Measurements from ENCODE around the gene AP3D1.
"Not testable (repeated sequence)": the region's sequence is repeated elsewhere in the genome, so short reads cannot be mapped to it uniquely, and the experiment has no call there.

Gene AP3D1

DNA sequence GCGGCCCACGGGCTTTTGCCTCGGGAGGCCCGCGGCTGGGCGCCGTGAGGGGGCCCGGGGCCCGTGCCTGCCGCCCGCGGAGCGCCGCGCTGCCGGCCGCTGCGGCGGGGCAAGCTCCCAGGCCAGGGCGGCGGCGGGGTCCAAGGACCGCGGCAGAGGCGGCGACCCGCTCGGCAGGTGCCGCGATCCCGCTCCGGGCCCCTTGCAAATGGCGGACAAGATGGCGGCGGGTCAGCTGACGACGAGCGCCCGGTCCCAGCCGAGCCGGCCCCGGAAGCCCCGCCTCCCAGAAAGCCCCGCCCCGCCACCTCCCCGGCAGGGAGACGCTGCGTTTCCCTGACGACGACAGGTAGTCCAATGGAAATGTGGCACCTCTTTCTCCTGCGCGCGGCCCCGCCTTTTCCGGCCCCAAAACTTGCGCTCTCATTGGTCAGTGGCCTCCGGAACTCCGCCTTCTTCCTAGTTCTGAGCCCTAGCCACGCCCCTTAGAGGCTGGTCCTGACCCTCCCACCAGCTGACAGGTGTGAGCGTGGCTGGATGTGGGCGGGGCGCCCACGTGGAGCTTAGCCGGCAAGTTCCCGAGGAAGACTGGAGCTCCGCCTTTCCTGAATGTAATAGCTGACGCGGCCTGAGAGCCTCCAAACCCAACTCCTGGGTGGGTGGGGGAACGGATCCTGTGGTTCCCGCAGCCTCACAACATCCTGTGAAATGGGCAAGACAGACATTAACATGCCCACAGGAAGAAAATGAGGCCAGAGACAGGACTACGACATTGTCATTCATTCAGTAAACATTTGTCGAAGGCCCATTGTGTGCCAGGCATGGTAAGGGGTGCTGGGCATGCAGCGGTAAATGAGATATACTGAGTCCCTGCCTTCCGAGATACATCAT lies at the start of gene AP3D1:
AP3D1 (minus strand) TSS at position 228 of the 891 bp plus-strand sequence. CDS start 232 bp downstream, outside the sequence.
- peaks cover 25% of the 10 kb centered on the region for H3K4me1 Mint-ChIP-seq

DNA sequence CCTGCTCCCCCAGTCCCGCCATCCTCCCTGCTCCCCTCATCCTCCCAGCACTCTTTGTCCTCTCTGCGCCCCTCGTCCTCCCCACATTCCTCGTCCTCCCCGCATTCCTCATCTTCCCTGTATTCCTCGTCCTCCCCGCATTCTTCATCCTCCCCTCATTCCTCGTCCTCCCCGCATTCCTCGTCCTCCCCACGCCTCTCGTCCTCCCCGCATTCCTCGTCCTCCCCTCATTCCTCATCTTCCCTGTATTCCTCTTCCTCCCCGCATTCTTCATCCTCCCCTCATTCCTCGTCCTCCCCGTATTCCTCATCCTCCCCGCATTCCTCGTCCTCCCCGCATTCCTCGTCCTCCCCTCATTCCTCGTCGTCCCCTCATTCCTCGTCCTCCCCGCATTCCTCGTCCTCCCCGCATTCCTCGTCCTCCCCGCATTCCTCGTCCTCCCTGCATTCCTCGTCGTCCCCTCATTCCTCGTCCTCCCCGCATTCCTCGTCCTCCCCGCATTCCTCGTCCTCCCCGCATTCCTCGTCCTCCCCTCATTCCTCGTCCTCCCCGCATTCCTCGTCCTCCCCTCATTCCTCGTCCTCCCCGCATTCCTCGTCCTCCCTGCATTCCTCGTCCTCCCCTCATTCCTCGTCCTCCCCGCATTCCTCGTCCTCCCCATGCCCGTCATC lies 49.4 kb upstream of the AP3D1 start:
- peaks cover 28% of the 10 kb centered on the region for H3K36me3 Mint-ChIP-seq (ENCODE audit: low read depth)
- H3K27ac Mint-ChIP-seq; H3K4me1 Mint-ChIP-seq; H3K9me3 Mint-ChIP-seq; H3K4me3 Mint-ChIP-seq; H3K27me3 Mint-ChIP-seq (ENCODE audit: low read depth): not testable (repeated sequence)

More for the DNA sequence above, at the start of gene AP3D1:
- TF ChIP-seq CTCF (IDR thresholded peaks at IDR 0.05; ENCODE audit: unreplicated experiment in 3 of 3), result no peak
- Mint-ChIP-seq H3K36me3 (ENCODE audit: low read depth) (peaks cover 4% of the 10 kb centered on the region), H3K4me3 (peak within 1 kb of the TSS; percentile 90 to 93 (median 93)), H3K27ac (peak within 1 kb of the TSS; percentile 34 to 85 (median 60)), H3K27me3 (ENCODE audit: low read depth) (peaks cover 5% of the 10 kb centered on the region), H3K9me3 (no peaks in the 10 kb centered on the region)

GRCh38 chr19:2199861-2200623 lies 48.7 kb upstream of the AP3D1 start:
- H3K36me3 Mint-ChIP-seq (ENCODE audit: low read depth), result peaks cover 23% of the 10 kb centered on the region
- H3K9me3 Mint-ChIP-seq, result no peaks in the 10 kb centered on the region
- no peak overlapping the region for H3K27ac Mint-ChIP-seq
- no peak for TF ChIP-seq CTCF (IDR thresholded peaks at IDR 0.05; ENCODE audit: unreplicated experiment in 3 of 3)
- H3K27me3 Mint-ChIP-seq (ENCODE audit: low read depth), result no peaks in the 10 kb centered on the region
- no peaks in the 10 kb centered on the region for H3K4me1 Mint-ChIP-seq
- no peak overlapping the region for H3K4me3 Mint-ChIP-seq

DNA sequence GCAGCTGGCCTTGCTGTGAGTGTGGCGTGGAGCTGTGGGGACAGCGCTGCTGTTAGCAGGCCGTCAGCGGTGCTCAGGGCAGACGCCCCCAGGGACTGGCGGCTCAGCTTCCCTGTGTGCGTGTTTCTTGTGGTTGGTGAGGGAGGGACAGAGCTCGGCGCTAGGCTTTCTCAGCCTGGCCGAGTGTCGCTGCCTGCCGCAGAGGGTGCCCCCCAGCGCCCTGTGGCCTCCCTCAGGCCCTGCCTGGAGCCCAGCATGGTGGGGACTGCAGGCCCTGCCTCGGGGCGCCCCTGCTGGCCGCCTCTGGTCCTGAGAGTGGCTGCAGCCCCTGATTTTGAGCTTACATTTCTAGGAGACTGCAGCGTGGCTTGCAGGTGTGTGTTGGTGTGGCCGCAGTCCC lies 47.8 kb upstream of the AP3D1 start:
- peaks cover 22% of the 10 kb centered on the region for H3K36me3 Mint-ChIP-seq (ENCODE audit: low read depth)
- peak; percentile 37 to 57 (median 46) for TF ChIP-seq CTCF (IDR thresholded peaks at IDR 0.05; ENCODE audit: unreplicated experiment in 3 of 3)
- no peaks in the 10 kb centered on the region for H3K27me3 Mint-ChIP-seq (ENCODE audit: low read depth)
- H3K27ac Mint-ChIP-seq, result peak overlapping the region; percentile 27 to 81 (median 52)
- H3K4me3 Mint-ChIP-seq, result no peak overlapping the region
- no peaks in the 10 kb centered on the region for H3K9me3 Mint-ChIP-seq
- H3K4me1 Mint-ChIP-seq, result no peaks in the 10 kb centered on the region

DNA sequence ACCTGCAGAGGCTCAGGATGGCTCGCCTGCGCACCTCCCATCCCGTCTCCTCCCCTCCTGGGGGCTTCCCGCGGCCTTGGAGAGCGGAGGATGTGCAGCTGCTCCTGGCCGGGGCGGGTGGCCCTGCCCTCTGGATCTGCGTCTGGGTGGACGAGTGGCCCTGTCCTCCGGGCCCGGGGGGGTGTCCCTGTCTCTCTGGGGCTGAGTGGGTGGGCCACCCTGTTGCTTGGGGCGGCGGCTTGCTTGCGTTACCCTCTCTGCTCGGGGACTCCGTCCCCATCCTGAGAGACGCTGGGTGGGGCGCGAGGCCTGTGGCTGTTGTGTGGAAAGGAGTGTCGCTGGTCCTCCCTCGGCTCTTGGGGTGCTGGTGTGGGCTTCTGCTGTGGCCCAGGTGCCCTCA lies 47.0 kb upstream of the AP3D1 start:
- Mint-ChIP-seq H3K9me3 (no peaks in the 10 kb centered on the region), H3K4me1 (no peaks in the 10 kb centered on the region), H3K36me3 (ENCODE audit: low read depth) (peaks cover 22% of the 10 kb centered on the region), H3K27ac (no peak overlapping the region), H3K4me3 (no peak overlapping the region), H3K27me3 (ENCODE audit: low read depth) (no peaks in the 10 kb centered on the region)
- no peak for TF ChIP-seq CTCF (IDR thresholded peaks at IDR 0.05; ENCODE audit: unreplicated experiment in 3 of 3)

GRCh38 chr19:2197270-2197669 lies 45.9 kb upstream of the AP3D1 start:
- Mint-ChIP-seq H3K36me3 (ENCODE audit: low read depth) (peaks cover 24% of the 10 kb centered on the region), H3K27ac (no peak overlapping the region), H3K4me1 (no peaks in the 10 kb centered on the region), H3K9me3 (no peaks in the 10 kb centered on the region), H3K4me3 (no peak overlapping the region), H3K27me3 (ENCODE audit: low read depth) (no peaks in the 10 kb centered on the region)
- no peak for TF ChIP-seq CTCF (IDR thresholded peaks at IDR 0.05; ENCODE audit: unreplicated experiment in 3 of 3)

All from nephron (organoid).